ENCODE data around the gene ALDH4A1. TPM values are rescaled to one million over a fixed set of nuclear protein-coding genes. Genes with fewer than 3 reads are reported as not detected.
"Not testable (repeated sequence)": the region's sequence is repeated elsewhere in the genome, so short reads cannot be mapped to it uniquely, and the experiment has no call there.

Gene ALDH4A1
- total RNA-seq, 1 donor from 2014 or later: 54.8 TPM

GRCh38 chr1:18901147-18901951 lies 1.0 kb downstream of the ALDH4A1 start:
- DNase-seq (ENCODE audit: low spot score): no peak

GRCh38 chr1:18900303-18900841 lies 2.0 kb downstream of the ALDH4A1 start:
- DNase-seq (ENCODE audit: low spot score): no peak

GRCh38 chr1:18899363-18900049 lies 2.8 kb downstream of the ALDH4A1 start:
- DNase-seq (ENCODE audit: low spot score): no peak

GRCh38 chr1:18898567-18898966 lies 3.8 kb downstream of the ALDH4A1 start:
- DNase-seq (ENCODE audit: low spot score): no peak

GRCh38 chr1:18895317-18895716 lies 7.0 kb downstream of the ALDH4A1 start:
- no peak for DNase-seq (ENCODE audit: low spot score)

- no peak for DNase-seq (ENCODE audit: low spot score)
Observed at GRCh38 chr1:18893120-18893519, 9.2 kb downstream of the ALDH4A1 start.

GRCh38 chr1:18891858-18892257 lies 10.5 kb downstream of the ALDH4A1 start:
- DNase-seq (ENCODE audit: low spot score): not testable (repeated sequence)

- DNase-seq (ENCODE audit: low spot score): no peak
Observed at GRCh38 chr1:18891426-18891780, 11.0 kb downstream of the ALDH4A1 start.

- DNase-seq (ENCODE audit: low spot score): no peak
Observed at GRCh38 chr1:18890706-18891425, 11.5 kb downstream of the ALDH4A1 start.

- DNase-seq (ENCODE audit: low spot score): no peak
Observed at GRCh38 chr1:18886003-18886335, 16.4 kb downstream of the ALDH4A1 start.

- DNase-seq (ENCODE audit: low spot score): no peak
Observed at GRCh38 chr1:18885311-18886002, 16.9 kb downstream of the ALDH4A1 start.

GRCh38 chr1:18884727-18885126 lies 17.6 kb downstream of the ALDH4A1 start:
- no peak for DNase-seq (ENCODE audit: low spot score)

- no peak for DNase-seq (ENCODE audit: low spot score)
Observed at GRCh38 chr1:18884419-18884717, 18.0 kb downstream of the ALDH4A1 start.

- no peak for DNase-seq (ENCODE audit: low spot score)
Observed at GRCh38 chr1:18883636-18884418, 18.5 kb downstream of the ALDH4A1 start.

GRCh38 chr1:18883079-18883478 lies 19.3 kb downstream of the ALDH4A1 start:
- no peak for DNase-seq (ENCODE audit: low spot score)

GRCh38 chr1:18882486-18882885 lies 19.9 kb downstream of the ALDH4A1 start:
- DNase-seq (ENCODE audit: low spot score): no peak

GRCh38 chr1:18881642-18882431 lies 20.5 kb downstream of the ALDH4A1 start:
- no peak for DNase-seq (ENCODE audit: low spot score)

GRCh38 chr1:18881164-18881563 lies 21.2 kb downstream of the ALDH4A1 start:
- DNase-seq (ENCODE audit: low spot score): no peak

- no peak for DNase-seq (ENCODE audit: low spot score)
Observed at GRCh38 chr1:18880585-18880984, 21.8 kb downstream of the ALDH4A1 start.

- no peak for DNase-seq (ENCODE audit: low spot score)
Observed at GRCh38 chr1:18879791-18880309, 22.5 kb downstream of the ALDH4A1 start.

All from mesenteric fat pad (tissue), 1 donor.